Breast epithelium (tissue), 3 donors: Measurements from ENCODE around the gene PSME4.

ENCODE experiments used
- POLR2A ChIP-seq: fragments of 450-650 bp; IDR thresholded peaks from one replicate; pipeline ENCODE4 v1.6.1; 2016; ENCODE audit warnings: antibody characterized with exemption, mild to moderate bottlenecking, moderate library complexity
- POLR2AphosphoS5 ChIP-seq, 3 donors: sonication (generic); formaldehyde crosslinking; IDR thresholded peaks; one replicate each; pipeline ENCODE4 v1.6.1; 2017; ENCODE audit warnings: antibody characterized with exemption in 3 of 3
- TF ChIP-seq, protein P1 (sequence below), 3 donors: fragments of 450-650 bp; IDR thresholded peaks; one replicate each; pipeline ENCODE4 v1.5.1; 2016 to 2017; ENCODE audit warnings: antibody characterized with exemption in 3 of 3, mild to moderate bottlenecking in 3 of 3, moderate library complexity in 3 of 3

DNA sequence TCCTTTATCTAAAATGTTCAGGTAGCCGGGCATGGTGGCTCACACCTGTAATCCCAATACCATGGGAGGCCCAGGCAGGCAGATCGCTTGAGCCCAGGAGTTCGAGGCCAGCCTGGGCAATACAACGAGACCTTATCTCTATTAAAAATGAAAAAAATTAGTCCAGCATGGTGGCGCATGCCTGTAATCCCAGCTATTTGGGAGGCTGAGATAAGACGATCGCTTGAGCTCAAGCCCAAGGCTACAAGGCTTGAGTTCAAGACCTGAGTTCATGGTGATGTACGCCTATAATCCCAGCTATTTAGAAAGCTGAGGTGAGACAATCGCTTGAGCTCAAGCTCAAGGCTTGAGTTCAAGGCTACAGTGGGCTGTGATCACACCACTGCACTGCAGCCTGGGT is 65.4 kb downstream of the PSME4 start:
- TF ChIP-seq, protein P1, sequence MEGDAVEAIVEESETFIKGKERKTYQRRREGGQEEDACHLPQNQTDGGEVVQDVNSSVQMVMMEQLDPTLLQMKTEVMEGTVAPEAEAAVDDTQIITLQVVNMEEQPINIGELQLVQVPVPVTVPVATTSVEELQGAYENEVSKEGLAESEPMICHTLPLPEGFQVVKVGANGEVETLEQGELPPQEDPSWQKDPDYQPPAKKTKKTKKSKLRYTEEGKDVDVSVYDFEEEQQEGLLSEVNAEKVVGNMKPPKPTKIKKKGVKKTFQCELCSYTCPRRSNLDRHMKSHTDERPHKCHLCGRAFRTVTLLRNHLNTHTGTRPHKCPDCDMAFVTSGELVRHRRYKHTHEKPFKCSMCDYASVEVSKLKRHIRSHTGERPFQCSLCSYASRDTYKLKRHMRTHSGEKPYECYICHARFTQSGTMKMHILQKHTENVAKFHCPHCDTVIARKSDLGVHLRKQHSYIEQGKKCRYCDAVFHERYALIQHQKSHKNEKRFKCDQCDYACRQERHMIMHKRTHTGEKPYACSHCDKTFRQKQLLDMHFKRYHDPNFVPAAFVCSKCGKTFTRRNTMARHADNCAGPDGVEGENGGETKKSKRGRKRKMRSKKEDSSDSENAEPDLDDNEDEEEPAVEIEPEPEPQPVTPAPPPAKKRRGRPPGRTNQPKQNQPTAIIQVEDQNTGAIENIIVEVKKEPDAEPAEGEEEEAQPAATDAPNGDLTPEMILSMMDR (IDR thresholded peaks at IDR 0.05), result no peak
- TF ChIP-seq POLR2A, result no peak
- no peak for TF ChIP-seq POLR2AphosphoS5 (IDR thresholded peaks at IDR 0.05)
